22Rv1 (cell line): Measurements from ENCODE around the gene MYPOP.

Source experiments
- ZFX ChIP-seq: fragments of 450-650 bp; IDR thresholded peaks from 2 replicates; pipeline ENCODE4 v1.6.1; 2017; ENCODE audit warnings: antibody characterized with exemption, borderline replicate concordance
- TF ChIP-seq, protein P1 (sequence below): fragments of 450-650 bp; IDR thresholded peaks from 2 replicates; pipeline ENCODE4 v1.5.1; 2017; ENCODE audit warnings: mild to moderate bottlenecking

DNA sequence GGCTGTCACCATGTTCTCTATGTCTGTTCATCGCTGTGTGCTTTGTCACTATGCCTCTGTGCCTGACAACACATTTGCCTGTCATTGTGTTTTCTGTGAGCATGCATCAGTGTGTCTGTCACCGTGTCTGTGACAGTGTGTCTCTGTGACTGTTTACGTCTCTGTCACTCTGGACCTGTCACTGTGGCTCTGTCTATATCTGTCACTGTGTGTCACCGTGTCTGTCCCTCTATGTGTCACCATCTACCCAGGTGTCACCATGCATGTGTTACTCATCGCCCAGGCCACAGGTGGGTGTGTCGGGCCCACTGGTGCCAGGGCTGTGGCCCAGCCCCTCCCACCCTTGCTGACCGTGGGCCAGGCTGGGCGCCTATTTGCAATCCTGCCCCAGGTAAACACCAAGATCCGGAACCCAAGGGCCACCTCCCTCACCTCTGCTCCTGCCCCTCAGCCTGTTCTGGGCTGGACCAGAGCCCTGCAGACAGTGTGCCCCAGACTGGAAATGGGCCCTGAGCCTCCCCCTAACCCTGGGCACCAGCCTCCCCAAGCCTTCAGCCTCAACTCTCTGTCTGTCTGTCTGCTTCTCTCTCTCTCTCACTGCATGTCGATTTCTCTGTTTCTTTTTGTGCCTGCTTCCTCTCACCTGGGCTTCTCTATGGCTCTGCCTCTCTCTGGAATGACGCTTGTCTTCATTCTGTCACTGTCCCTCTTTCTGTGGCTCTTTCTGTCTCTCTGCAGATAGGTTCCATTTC lies 24.2 kb downstream of the MYPOP start:
- TF ChIP-seq, protein P1, sequence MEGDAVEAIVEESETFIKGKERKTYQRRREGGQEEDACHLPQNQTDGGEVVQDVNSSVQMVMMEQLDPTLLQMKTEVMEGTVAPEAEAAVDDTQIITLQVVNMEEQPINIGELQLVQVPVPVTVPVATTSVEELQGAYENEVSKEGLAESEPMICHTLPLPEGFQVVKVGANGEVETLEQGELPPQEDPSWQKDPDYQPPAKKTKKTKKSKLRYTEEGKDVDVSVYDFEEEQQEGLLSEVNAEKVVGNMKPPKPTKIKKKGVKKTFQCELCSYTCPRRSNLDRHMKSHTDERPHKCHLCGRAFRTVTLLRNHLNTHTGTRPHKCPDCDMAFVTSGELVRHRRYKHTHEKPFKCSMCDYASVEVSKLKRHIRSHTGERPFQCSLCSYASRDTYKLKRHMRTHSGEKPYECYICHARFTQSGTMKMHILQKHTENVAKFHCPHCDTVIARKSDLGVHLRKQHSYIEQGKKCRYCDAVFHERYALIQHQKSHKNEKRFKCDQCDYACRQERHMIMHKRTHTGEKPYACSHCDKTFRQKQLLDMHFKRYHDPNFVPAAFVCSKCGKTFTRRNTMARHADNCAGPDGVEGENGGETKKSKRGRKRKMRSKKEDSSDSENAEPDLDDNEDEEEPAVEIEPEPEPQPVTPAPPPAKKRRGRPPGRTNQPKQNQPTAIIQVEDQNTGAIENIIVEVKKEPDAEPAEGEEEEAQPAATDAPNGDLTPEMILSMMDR = no peak
- TF ChIP-seq ZFX = no peak
